Keratinocyte (primary cell): ENCODE measurements around the gene SFMBT2. TPM values are rescaled to one million over a fixed set of nuclear protein-coding genes. Genes with fewer than 3 reads are reported as not detected.

ENCODE experiments used
- DNase-seq: peaks from one replicate; pipeline ENCODE4 v3.0.0-alpha.2; 2011; ENCODE audit warnings: low read depth, missing footprints, low spot score
- FAIRE-seq: peaks from 2 replicates; lab custom pipeline; 2011; peaks lifted over from hg19 to GRCh38; lab: Jason Lieb, UNC
- H2AFZ ChIP-seq: 2 replicates; pipeline ENCODE4 v1.6.0; 2012; ENCODE audit warnings: low read length, control low read depth, inconsistent platforms; ENCODE audit not compliant: control insufficient read depth
- H3K27ac ChIP-seq: 2 replicates; pipeline ENCODE4 v1.5.1; 2011; ENCODE audit warnings: low read length; ENCODE audit not compliant: control insufficient read depth, insufficient read depth
- H3K27me3 ChIP-seq: 3 replicates; pipeline ENCODE4 v1.6.0; 2011; ENCODE audit warnings: low read length; ENCODE audit not compliant: control insufficient read depth, insufficient read depth; ENCODE audit errors: extremely low read depth
- H3K36me3 ChIP-seq, 2 experiments: 2 replicates in 1 of 2; 3 replicates in 1 of 2; pipeline ENCODE4 v1.5.1; 2011; ENCODE audit warnings: low read length in 2 of 2, mild to moderate bottlenecking in 1 of 2; ENCODE audit not compliant: control insufficient read depth in 2 of 2, insufficient read depth in 2 of 2; ENCODE audit errors: extremely low read depth in 1 of 2
- H3K4me1 ChIP-seq: 3 replicates; pipeline ENCODE4 v1.5.1; 2011; ENCODE audit warnings: low read length; ENCODE audit not compliant: control insufficient read depth, insufficient read depth; ENCODE audit errors: extremely low read depth
- H3K4me2 ChIP-seq: 3 replicates; pipeline ENCODE4 v1.6.0; 2011; ENCODE audit warnings: low read depth, low read length; ENCODE audit not compliant: control insufficient read depth, insufficient read depth; ENCODE audit errors: extremely low read depth
- H3K4me3 ChIP-seq, 3 experiments: fragments of 200-600 bp in 1 of 3; sonication (generic) in 1 of 3; 2 replicates in 2 of 3; 3 replicates in 1 of 3; pipeline ENCODE4 v1.5.1; 2011 to 2016; ENCODE audit warnings: low read length in 3 of 3, mild to moderate bottlenecking in 3 of 3, control low read depth in 2 of 3, inconsistent platforms in 1 of 3, low read depth in 1 of 3, mixed read lengths in 1 of 3, mixed run types in 1 of 3, moderate library complexity in 1 of 3; ENCODE audit not compliant: control insufficient read depth in 2 of 3, insufficient read depth in 2 of 3; ENCODE audit errors: extremely low read depth in 1 of 3
- H3K79me2 ChIP-seq: 2 replicates; pipeline ENCODE4 v1.6.0; 2012; ENCODE audit warnings: low read length; ENCODE audit not compliant: control insufficient read depth, insufficient read depth
- H3K9ac ChIP-seq: 3 replicates; pipeline ENCODE4 v1.6.0; 2011; ENCODE audit warnings: low read length; ENCODE audit not compliant: control insufficient read depth, insufficient read depth; ENCODE audit errors: extremely low read depth
- H3K9me1 ChIP-seq: 3 replicates; pipeline ENCODE4 v1.6.0; 2011; ENCODE audit warnings: low read length; ENCODE audit not compliant: control insufficient read depth, insufficient read depth; ENCODE audit errors: extremely low read depth
- H3K9me3 ChIP-seq: 2 replicates; pipeline ENCODE4 v1.5.1; 2012; ENCODE audit warnings: low read depth, low read length; ENCODE audit not compliant: control insufficient read depth
- H4K20me1 ChIP-seq: 3 replicates; pipeline ENCODE4 v1.6.0; 2011; ENCODE audit warnings: low read length; ENCODE audit not compliant: control insufficient read depth, insufficient read depth; ENCODE audit errors: extremely low read depth
- EZH2 ChIP-seq: IDR thresholded peaks from one replicate; pipeline ENCODE4 v1.6.1; 2012; ENCODE audit warnings: inconsistent platforms, mild to moderate bottlenecking, low read length, moderate library complexity
- dilution Hi-C: fragments of 300-500 bp; cut with MboI; formaldehyde crosslinking; loops from one replicate; pipeline ENCODE4 v1.7.0; 2020; ENCODE audit warnings: low sequenced_read_pairs; ENCODE audit not compliant: extremely low pct_ligation_motif_present
- polyA plus RNA-seq, 5 experiments: library from polyadenylated mRNA; depleted of rRNA in 3 of 5; stranded (reverse) in 3 of 5; stranded (forward) in 1 of 5; unstranded in 1 of 5; fragments of >200 nt; gene quantifications; 1 replicate in 1 of 5; 2 replicates in 3 of 5; 3 replicates in 1 of 5; pipeline versions ENCODE4 v1.2.1 to v1.2.3, GENCODE V29; 2011 to 2012; ENCODE audit warnings: missing spikeins in 2 of 5, low read depth in 1 of 5, low replicate concordance in 1 of 5
- TF ChIP-seq, protein P1 (sequence below), 3 experiments: IDR thresholded peaks in 1 of 3; conservative IDR thresholded peaks in 1 of 3; optimal IDR thresholded peaks in 1 of 3; 2 replicates in 2 of 3; 3 replicates in 1 of 3; pipeline versions ENCODE3 to v1.5.1; 2011; ENCODE audit warnings: low read length in 3 of 3, mild to moderate bottlenecking in 3 of 3, moderate library complexity in 2 of 3, control low read depth in 1 of 3, inconsistent platforms in 1 of 3; ENCODE audit not compliant: insufficient read depth in 2 of 3; ENCODE audit errors: extremely low read depth in 1 of 3

SFMBT2 gene
- polyA plus RNA-seq, 1 donor (not counting 4 experiments of a cell fraction or from before 2014, with no cell fraction given) = 0.71 TPM

DNA sequence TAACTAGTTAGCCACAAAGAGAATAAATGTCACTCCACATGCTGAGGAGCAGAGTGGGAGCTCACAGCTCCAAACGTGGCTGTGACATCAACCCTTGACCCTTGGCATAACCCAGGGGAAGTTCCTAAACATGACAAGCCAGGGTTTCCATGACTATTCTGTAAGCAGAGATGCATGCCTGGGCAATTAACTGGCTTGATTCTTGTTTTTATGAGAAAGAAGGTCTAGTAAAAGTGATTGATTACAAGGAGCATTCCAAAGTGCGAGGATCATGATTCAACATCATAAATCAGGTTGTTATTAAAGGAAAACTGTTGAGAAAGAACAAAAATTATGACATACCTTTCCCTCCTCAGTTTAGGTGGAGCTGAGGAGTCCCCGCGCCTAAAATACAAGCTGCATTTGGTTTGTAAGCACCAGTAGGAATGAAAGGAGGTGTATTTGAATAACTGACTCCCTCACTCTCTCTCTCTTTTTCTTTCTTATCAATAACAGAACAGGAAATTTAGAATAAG lies 108.4 kb downstream of the SFMBT2 start:
- Histone ChIP-seq H3K9me1 (no peaks in the 10 kb centered on the region), H3K4me1 (no peaks in the 10 kb centered on the region), H3K9me3 (no peaks in the 10 kb centered on the region), H3K9ac (no peak overlapping the region), H3K4me3 (no peak overlapping the region), H3K27ac (no peak overlapping the region), H4K20me1 (no peaks in the 10 kb centered on the region), H3K36me3 (no peaks in the 10 kb centered on the region), H3K4me2 (no peak overlapping the region), H2AFZ (no peak overlapping the region), H3K27me3 (no peaks in the 10 kb centered on the region), H3K79me2 (no peaks in the 10 kb centered on the region)
- TF ChIP-seq, protein P1, sequence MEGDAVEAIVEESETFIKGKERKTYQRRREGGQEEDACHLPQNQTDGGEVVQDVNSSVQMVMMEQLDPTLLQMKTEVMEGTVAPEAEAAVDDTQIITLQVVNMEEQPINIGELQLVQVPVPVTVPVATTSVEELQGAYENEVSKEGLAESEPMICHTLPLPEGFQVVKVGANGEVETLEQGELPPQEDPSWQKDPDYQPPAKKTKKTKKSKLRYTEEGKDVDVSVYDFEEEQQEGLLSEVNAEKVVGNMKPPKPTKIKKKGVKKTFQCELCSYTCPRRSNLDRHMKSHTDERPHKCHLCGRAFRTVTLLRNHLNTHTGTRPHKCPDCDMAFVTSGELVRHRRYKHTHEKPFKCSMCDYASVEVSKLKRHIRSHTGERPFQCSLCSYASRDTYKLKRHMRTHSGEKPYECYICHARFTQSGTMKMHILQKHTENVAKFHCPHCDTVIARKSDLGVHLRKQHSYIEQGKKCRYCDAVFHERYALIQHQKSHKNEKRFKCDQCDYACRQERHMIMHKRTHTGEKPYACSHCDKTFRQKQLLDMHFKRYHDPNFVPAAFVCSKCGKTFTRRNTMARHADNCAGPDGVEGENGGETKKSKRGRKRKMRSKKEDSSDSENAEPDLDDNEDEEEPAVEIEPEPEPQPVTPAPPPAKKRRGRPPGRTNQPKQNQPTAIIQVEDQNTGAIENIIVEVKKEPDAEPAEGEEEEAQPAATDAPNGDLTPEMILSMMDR (optimal IDR thresholded peaks at IDR 0.05 in 1 of 3, IDR thresholded peaks at IDR 0.05 in 1 of 3, conservative IDR thresholded peaks at IDR 0.05 in 1 of 3; ENCODE audit: extremely low read depth in 1 of 3, insufficient read depth in 2 of 3, low read length in 3 of 3) = no peak
- TF ChIP-seq EZH2 = no peak
- DNase-seq (no peak), FAIRE-seq (no peak)
- dilution Hi-C loops = no loop called here

DNA sequence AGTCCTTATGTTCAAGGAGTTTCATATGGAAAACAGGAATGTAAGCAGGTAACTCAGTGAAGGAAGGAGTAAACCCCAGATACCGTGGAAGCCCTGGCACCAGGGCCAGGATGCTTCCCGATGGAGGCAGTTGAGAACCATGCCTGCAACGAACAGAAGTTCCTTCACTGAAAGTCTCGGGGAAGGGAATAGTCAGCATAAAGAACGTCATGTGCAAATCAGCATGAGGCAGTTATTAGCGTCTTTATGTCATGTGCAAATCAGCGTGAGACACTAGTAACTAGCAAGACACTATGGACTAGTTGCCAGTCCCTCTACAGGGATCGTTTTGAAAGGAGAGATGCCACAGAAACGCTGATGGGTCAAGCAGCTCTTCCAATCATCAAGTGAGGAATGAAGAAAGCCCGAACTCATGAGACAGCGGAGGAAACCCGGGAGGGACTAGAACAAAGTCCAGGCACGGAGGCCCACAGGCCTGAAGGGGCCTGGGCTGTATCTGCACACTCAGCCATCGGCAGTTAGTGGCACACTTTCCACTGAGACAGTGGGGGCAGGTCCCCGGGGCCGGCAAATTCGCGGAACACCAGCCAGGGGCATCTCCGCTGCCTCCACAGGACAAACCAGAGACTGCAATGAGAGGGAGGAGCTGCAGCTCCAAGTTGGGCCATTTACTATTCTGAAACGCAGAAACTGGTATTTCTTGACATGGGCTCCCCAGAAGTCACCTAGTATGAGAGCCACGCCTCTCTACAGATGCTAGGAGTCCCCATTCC lies 109.6 kb downstream of the SFMBT2 start:
- H3K79me2 ChIP-seq = no peaks in the 10 kb centered on the region
- H3K27ac ChIP-seq = no peak overlapping the region
- no peaks in the 10 kb centered on the region for H3K9me3 ChIP-seq
- no peak overlapping the region for H3K9ac ChIP-seq
- no peak overlapping the region for H2AFZ ChIP-seq
- H3K27me3 ChIP-seq = no peaks in the 10 kb centered on the region
- dilution Hi-C loops = no loop called here
- no peaks in the 10 kb centered on the region for H4K20me1 ChIP-seq
- no peak for TF ChIP-seq EZH2
- TF ChIP-seq, protein P1 (optimal IDR thresholded peaks at IDR 0.05 in 1 of 3, IDR thresholded peaks at IDR 0.05 in 1 of 3, conservative IDR thresholded peaks at IDR 0.05 in 1 of 3; ENCODE audit: extremely low read depth in 1 of 3, insufficient read depth in 2 of 3, low read length in 3 of 3) = peak; percentile 19 to 29 (median 26)
- no peak overlapping the region for H3K4me2 ChIP-seq
- DNase-seq (no peak), FAIRE-seq (no peak)
- H3K4me3 ChIP-seq = no peak overlapping the region
- no peaks in the 10 kb centered on the region for H3K36me3 ChIP-seq
- H3K4me1 ChIP-seq = no peaks in the 10 kb centered on the region
- no peaks in the 10 kb centered on the region for H3K9me1 ChIP-seq
